Measurements from ENCODE around the gene TFEC. TPM values are rescaled to one million over a fixed set of nuclear protein-coding genes. Genes with fewer than 3 reads are reported as not detected.

The TFEC gene
- total RNA-seq, 1 donor from 2014 or later: not detected

DNA sequence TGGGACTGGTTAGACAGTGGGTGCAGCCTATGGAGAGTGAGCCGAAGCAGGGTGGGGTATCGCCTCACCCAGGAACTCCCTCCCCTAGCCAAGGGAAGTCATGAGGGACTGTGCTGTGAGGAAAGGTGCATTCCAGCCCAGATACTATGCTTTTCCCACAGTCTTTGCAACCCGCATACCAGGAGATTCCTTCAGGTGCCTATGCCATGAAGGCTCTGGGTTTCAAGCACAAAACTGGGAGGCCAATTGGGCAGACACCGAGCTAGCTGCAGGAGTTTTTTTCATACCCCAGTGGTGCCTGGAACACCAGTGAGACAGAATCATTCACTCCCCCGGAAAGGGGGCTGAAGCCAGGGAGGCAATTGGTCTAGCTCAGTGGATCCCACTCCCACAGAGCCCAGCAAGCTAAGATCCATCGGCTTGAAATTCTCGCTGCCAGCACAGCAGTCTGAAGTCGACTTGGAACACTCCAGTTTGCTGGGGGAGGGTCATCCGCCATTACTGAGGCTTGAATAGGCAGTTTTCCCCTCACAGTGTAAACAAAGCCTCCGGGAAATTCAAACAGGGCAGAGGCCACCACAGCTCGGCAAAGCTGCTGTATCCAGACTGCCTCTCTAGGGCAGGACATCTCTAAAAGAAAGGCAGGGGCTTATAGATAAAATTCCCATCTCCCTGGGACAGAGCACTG lies 141.4 kb downstream of the TFEC start:
- Mint-ChIP-seq H3K27me3 (ENCODE audit: unreplicated experiment) (no peaks in the 10 kb centered on the region), H3K9me3 (ENCODE audit: unreplicated experiment) (no peaks in the 10 kb centered on the region), H3K27ac (ENCODE audit: unreplicated experiment) (no peak overlapping the region), H3K36me3 (ENCODE audit: unreplicated experiment) (peaks cover 9% of the 10 kb centered on the region), H3K4me3 (ENCODE audit: unreplicated experiment) (no peak overlapping the region), H3K4me1 (ENCODE audit: low read depth, unreplicated experiment) (no peaks in the 10 kb centered on the region)
- no peak for DNase-seq
- TF ChIP-seq, protein P1, sequence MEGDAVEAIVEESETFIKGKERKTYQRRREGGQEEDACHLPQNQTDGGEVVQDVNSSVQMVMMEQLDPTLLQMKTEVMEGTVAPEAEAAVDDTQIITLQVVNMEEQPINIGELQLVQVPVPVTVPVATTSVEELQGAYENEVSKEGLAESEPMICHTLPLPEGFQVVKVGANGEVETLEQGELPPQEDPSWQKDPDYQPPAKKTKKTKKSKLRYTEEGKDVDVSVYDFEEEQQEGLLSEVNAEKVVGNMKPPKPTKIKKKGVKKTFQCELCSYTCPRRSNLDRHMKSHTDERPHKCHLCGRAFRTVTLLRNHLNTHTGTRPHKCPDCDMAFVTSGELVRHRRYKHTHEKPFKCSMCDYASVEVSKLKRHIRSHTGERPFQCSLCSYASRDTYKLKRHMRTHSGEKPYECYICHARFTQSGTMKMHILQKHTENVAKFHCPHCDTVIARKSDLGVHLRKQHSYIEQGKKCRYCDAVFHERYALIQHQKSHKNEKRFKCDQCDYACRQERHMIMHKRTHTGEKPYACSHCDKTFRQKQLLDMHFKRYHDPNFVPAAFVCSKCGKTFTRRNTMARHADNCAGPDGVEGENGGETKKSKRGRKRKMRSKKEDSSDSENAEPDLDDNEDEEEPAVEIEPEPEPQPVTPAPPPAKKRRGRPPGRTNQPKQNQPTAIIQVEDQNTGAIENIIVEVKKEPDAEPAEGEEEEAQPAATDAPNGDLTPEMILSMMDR (IDR thresholded peaks at IDR 0.05; ENCODE audit: partially characterized antibody, unreplicated experiment): no peak

DNA sequence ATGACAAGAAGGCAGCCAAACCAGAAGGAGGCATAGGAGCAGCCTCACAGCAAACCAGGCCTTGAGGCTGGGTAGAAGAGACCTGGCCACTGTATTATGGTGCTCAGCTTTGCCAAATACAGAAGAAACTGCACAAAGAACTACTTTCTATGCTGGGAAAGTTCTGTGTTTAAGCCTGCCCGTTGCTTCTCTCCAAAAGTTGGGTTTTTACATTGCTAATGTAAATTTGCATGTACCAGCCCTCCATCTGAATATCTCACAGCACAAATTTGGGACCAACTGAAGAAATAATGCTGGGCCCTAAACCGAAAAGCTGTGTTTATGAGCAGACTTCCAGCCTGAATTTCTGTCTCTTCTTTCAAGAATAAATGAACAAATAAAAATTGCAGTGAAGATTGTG lies 145.0 kb downstream of the TFEC start:
- TF ChIP-seq, protein P1 (IDR thresholded peaks at IDR 0.05; ENCODE audit: partially characterized antibody, unreplicated experiment): no peak
- Mint-ChIP-seq H3K4me3 (ENCODE audit: unreplicated experiment) (no peak overlapping the region), H3K27me3 (ENCODE audit: unreplicated experiment) (no peaks in the 10 kb centered on the region), H3K4me1 (ENCODE audit: low read depth, unreplicated experiment) (no peaks in the 10 kb centered on the region), H3K36me3 (ENCODE audit: unreplicated experiment) (peaks cover 9% of the 10 kb centered on the region), H3K27ac (ENCODE audit: unreplicated experiment) (no peak overlapping the region), H3K9me3 (ENCODE audit: unreplicated experiment) (no peaks in the 10 kb centered on the region)
- DNase-seq: no peak

Other genes with a start within 250 kb of the TFEC start
- 53.5 TPM for gene TES, start 179.8 kb upstream of the TFEC start, total RNA-seq (ENCODE audit: unreplicated experiment)